ENCODE data around the gene CLASRP. TPM values are rescaled to one million over a fixed set of nuclear protein-coding genes. Genes with fewer than 3 reads are reported as not detected.
A peak's percentile ranks its signal among the peaks of the same experiment; 100 is the strongest.

Gene CLASRP
- total and polyA plus RNA-seq, 2 experiments from 2014 or later = 9.2 to 45.1 TPM

DNA sequence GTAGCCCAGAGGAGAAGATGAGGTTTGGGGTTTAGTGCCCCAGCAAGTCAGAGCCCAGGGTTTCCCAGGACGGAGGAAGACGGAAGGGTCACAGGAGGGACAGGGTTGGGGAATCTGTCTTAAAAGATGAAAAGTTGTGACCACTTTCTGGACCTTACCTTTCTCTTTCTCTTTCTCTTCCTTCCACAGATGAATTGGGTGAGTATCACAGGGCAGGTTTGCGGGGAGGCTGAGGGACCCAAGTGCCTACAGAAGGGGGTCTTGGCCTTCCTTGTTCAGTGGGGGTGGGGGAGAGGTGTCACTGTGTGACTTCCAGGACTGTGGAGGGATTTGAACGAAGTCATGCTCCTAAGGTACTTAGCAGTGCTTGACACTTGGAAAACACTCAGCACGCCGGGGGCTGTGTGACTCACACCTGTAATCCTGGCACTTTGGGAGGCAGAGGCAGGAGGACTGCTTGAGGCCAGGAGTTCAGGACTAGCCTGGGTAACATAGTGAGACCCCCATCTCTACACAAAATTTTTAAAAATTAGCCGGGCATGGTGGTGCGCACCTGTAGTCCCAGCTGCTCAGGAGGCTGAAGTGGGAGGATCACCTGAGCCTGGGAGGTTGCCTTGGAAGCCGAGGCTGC is 29.1 kb upstream of the CLASRP start:
- no peak for DNase-seq
- Histone ChIP-seq H3K36me3 (ENCODE audit: low read depth) (no peaks in the 10 kb centered on the region; the same call in 1 of the 2 replicates), H3K27ac (no peak overlapping the region), H3K4me3 (no peak overlapping the region), H3K4me1 (ENCODE audit: insufficient read depth) (no peaks in the 10 kb centered on the region), H3F3A (ENCODE audit: insufficient read depth) (no peaks in the 10 kb centered on the region), H3K27me3 (replicated peaks; ENCODE audit: insufficient read depth) (no peaks in the 10 kb centered on the region), H3K79me2 (ENCODE audit: insufficient read depth) (no peaks in the 10 kb centered on the region), H4K20me1 (ENCODE audit: insufficient read depth) (no peaks in the 10 kb centered on the region), H3K9me3 (ENCODE audit: low read depth) (no peaks in the 10 kb centered on the region), H3K4me2 (ENCODE audit: unreplicated experiment) (no peak overlapping the region), H3K9ac (no peak overlapping the region), H3K9me2 (ENCODE audit: insufficient read depth) (no peaks in the 10 kb centered on the region), H2AFZ (no peak overlapping the region)
- TF ChIP-seq EZH2phosphoT487 (IDR thresholded peaks at IDR 0.05; ENCODE audit: insufficient read depth, low read depth) (no peak), EZH2 (IDR thresholded peaks at IDR 0.05; ENCODE audit: insufficient read depth, poor library complexity, severe bottlenecking) (no peak)
- WGBS, 2 experiments (ENCODE audit: low coverage in 1 of 2, low lambda C conversion rate in 2 of 2, missing lambda C conversion rate in 2 of 2) = 92 to 94% methylated on average over 9 of the region's 9 CpGs
- in situ Hi-C loops (cut with MboI) = no loop called here

DNA sequence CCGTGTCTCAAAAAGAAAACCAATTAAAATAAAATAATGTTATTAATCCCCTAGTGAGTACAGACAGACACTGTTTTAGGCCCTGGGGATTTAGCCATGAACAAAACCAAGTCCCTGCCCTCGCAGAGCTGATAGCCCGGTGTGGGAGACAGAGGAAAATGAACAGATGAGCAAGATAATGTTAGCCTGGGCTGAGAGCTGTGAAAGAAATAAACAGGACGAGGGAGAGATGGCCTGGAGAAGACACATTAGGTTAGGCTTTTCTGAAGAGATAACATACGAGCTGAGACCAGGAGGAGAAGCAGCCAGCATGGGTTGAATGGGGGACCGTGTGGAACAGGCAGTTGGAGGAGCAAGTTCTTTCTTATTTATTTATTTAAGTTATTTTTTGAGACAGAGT is 28.5 kb upstream of the CLASRP start:
- H3K4me1 ChIP-seq (ENCODE audit: insufficient read depth) = no peaks in the 10 kb centered on the region
- H4K20me1 ChIP-seq (ENCODE audit: insufficient read depth) = no peaks in the 10 kb centered on the region
- DNase-seq = no peak
- H3K27ac ChIP-seq = no peak overlapping the region
- in situ Hi-C loops (cut with MboI) = no loop called here
- no peaks in the 10 kb centered on the region for H3K9me3 ChIP-seq (ENCODE audit: low read depth)
- no peak overlapping the region for H3K4me3 ChIP-seq
- 57 to 67% methylated on average over 6 of the region's 6 CpGs for WGBS, 2 experiments (ENCODE audit: low coverage in 1 of 2, low lambda C conversion rate in 2 of 2, missing lambda C conversion rate in 2 of 2)
- no peaks in the 10 kb centered on the region for H3K79me2 ChIP-seq (ENCODE audit: insufficient read depth)
- H3F3A ChIP-seq (ENCODE audit: insufficient read depth) = no peaks in the 10 kb centered on the region
- H3K9me2 ChIP-seq (ENCODE audit: insufficient read depth) = no peaks in the 10 kb centered on the region
- TF ChIP-seq EZH2phosphoT487 (IDR thresholded peaks at IDR 0.05; ENCODE audit: insufficient read depth, low read depth) (no peak), EZH2 (IDR thresholded peaks at IDR 0.05; ENCODE audit: insufficient read depth, poor library complexity, severe bottlenecking) (no peak)
- H3K4me2 ChIP-seq (ENCODE audit: unreplicated experiment) = no peak overlapping the region
- H2AFZ ChIP-seq = no peak overlapping the region
- no peaks in the 10 kb centered on the region for H3K27me3 ChIP-seq (replicated peaks; ENCODE audit: insufficient read depth)
- no peaks in the 10 kb centered on the region; the same call in 1 of the 2 replicates for H3K36me3 ChIP-seq (ENCODE audit: low read depth)
- H3K9ac ChIP-seq = no peak overlapping the region

DNA sequence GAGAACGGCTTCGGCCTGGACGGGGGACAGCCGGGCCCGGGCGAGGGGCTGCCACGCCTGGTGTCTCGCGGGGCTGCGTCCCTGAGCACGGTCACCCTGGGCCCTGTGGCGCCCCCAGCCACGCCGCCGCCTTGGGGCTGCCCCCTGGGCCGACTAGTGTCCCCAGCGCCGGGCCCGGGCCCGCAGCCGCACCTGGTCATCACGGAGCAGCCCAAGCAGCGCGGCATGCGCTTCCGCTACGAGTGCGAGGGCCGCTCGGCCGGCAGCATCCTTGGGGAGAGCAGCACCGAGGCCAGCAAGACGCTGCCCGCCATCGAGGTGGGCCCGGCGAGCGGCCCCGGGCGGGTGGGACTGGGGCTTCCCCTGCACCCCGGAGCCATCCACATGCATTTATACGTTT is 26.9 kb upstream of the CLASRP start:
- no peak for DNase-seq
- no peak overlapping the region for H3K9ac ChIP-seq
- in situ Hi-C loops (cut with MboI) = no loop called here
- no peaks in the 10 kb centered on the region for H3K4me1 ChIP-seq (ENCODE audit: insufficient read depth)
- H3K4me2 ChIP-seq (ENCODE audit: unreplicated experiment) = no peak overlapping the region
- peaks cover 9% of the 10 kb centered on the region for H3F3A ChIP-seq (ENCODE audit: insufficient read depth)
- no peaks in the 10 kb centered on the region for H4K20me1 ChIP-seq (ENCODE audit: insufficient read depth)
- TF ChIP-seq EZH2phosphoT487 (IDR thresholded peaks at IDR 0.05; ENCODE audit: insufficient read depth, low read depth) = no peak
- no peak for TF ChIP-seq EZH2 (IDR thresholded peaks at IDR 0.05; ENCODE audit: insufficient read depth, poor library complexity, severe bottlenecking)
- no peak overlapping the region for H2AFZ ChIP-seq
- WGBS, 2 experiments (ENCODE audit: low coverage in 1 of 2, low lambda C conversion rate in 2 of 2, missing lambda C conversion rate in 2 of 2) = 95 to 96% methylated on average over 33 to 42 of the region's 42 CpGs
- no peak overlapping the region for H3K27ac ChIP-seq
- no peaks in the 10 kb centered on the region for H3K27me3 ChIP-seq (replicated peaks; ENCODE audit: insufficient read depth)
- H3K4me3 ChIP-seq = no peak overlapping the region
- H3K79me2 ChIP-seq (ENCODE audit: insufficient read depth) = no peaks in the 10 kb centered on the region
- H3K9me3 ChIP-seq (ENCODE audit: low read depth) = no peaks in the 10 kb centered on the region
- no peaks in the 10 kb centered on the region; the same call in 1 of the 2 replicates for H3K36me3 ChIP-seq (ENCODE audit: low read depth)
- no peaks in the 10 kb centered on the region for H3K9me2 ChIP-seq (ENCODE audit: insufficient read depth)

DNA sequence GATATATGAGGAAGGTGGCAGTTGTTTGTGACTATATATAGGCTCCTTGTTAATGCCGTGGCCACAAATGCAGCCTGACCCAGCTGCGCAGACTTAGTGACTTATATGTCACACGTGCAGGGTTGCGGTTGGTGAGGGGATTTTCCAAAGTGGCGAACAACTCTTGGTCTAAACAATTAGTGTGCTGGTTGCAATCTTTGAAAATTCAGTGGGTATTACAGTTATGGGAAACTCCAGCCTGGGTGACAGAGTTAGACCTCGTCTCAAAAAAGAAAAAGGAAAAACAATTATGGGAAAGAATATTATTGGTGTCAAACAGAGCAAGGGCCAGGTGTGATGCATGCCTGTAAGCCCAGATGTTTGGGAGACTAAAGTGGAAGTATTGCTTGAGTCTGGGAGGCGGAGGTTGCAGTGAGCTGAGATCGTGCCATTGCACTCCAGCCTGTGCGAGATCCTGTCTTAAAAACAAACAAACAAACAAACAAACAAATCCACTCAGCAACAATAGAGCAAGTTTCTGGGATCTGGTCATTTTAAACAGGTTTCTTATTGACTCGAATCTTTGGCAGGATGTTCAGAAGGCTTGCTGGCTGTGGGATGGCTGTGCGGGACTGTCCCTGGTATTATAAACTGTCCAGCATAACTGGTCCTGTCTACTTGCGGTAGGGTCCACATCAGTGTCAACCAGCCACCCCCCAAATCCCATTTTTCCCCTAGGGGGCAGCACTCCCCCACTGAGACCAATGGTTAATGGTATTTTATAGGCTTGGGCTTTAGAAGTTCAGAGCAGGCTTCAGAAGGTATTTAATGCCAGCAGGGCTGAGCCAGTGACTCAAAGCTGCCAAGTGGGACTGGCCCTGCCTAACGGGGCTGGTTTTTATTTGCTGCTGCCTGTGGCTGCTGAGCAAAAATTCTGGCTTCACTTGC is 22.2 kb upstream of the CLASRP start:
- Histone ChIP-seq H4K20me1 (ENCODE audit: insufficient read depth) (no peaks in the 10 kb centered on the region), H2AFZ (no peak overlapping the region), H3K9me2 (ENCODE audit: insufficient read depth) (no peaks in the 10 kb centered on the region), H3K9me3 (ENCODE audit: low read depth) (no peaks in the 10 kb centered on the region), H3F3A (ENCODE audit: insufficient read depth) (peaks cover 14% of the 10 kb centered on the region), H3K36me3 (ENCODE audit: low read depth) (no peaks in the 10 kb centered on the region; the same call in 1 of the 2 replicates), H3K27me3 (replicated peaks; ENCODE audit: insufficient read depth) (no peaks in the 10 kb centered on the region), H3K4me1 (ENCODE audit: insufficient read depth) (peaks cover 3% of the 10 kb centered on the region; the same call in 1 of the 2 replicates), H3K79me2 (ENCODE audit: insufficient read depth) (no peaks in the 10 kb centered on the region), H3K4me3 (no peak overlapping the region), H3K27ac (peak overlapping the region; percentile 29; the same call in 1 of the 2 replicates), H3K9ac (peak overlapping the region; percentile 26; the same call in 1 of the 2 replicates), H3K4me2 (ENCODE audit: unreplicated experiment) (no peak overlapping the region)
- in situ Hi-C loops (cut with MboI) = no loop called here
- peak; percentile 91 for DNase-seq
- WGBS, 2 experiments (ENCODE audit: low coverage in 1 of 2, low lambda C conversion rate in 2 of 2, missing lambda C conversion rate in 2 of 2) = 60 to 64% methylated on average over 13 of the region's 13 CpGs
- TF ChIP-seq EZH2phosphoT487 (IDR thresholded peaks at IDR 0.05; ENCODE audit: insufficient read depth, low read depth) (no peak), EZH2 (IDR thresholded peaks at IDR 0.05; ENCODE audit: insufficient read depth, poor library complexity, severe bottlenecking) (no peak)
